Measurements from ENCODE around the gene POTEG. TPM values are rescaled to one million over a fixed set of nuclear protein-coding genes. Genes with fewer than 3 reads are reported as not detected.
"Not testable (repeated sequence)": the region's sequence is repeated elsewhere in the genome, so short reads cannot be mapped to it uniquely, and the experiment has no call there.

Gene POTEG
- total RNA-seq, 1 donor from 2014 or later, result not detected

DNA sequence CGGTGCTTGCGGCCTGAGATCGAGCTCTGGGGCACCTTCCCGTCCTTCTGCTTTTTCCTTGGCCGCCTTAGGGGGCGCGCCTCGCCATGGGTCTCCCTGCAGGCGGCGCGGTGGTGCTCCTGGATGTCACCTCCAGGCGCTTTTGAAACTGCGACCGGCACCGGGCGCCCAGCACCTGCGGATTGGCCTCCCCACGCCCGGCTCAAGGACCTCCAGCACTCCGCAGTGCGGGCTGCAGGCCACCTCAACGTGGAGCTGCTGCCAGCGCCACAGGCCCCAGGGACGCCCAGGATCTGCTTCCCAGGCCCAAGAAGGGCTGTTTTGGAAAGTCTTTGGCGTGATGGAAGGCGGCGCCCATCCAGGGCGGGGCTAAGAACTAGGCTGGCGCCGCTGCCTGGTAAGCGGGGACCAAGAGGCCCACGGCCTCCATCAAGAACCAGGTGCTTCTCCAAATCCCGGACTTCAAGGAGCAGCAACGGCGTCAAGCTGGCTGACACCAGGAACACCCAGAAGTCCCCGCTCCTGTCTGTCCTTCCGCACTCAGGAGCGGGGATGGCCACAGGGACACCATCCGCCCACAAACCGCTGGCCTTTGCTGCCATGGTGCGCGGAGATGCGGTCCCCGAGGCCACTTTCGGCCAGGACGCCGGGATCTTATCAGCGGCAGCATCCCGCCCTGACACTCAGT lies 61.2 kb downstream of the POTEG start:
- ATAC-seq, result not testable (repeated sequence)

DNA sequence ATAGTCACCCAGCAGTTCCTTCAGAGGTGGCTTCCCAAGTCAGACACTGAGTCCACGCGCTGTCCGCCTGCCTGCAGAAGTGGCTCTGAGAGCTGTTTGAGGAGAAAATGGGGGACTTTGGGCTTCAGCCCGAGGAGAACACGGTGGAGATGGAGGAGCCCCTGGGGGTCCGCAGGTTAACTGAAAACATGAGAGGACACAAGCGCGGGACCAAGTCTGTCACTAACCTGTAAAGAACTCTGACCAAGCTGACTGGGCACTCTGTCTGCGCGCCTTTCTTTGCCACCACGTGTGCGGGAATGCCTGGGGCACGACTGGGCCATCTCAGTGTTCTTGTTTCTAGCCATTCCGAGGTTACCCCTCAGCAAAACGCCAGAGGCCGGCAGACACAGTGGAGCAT lies 62.4 kb downstream of the POTEG start:
- not testable (repeated sequence) for ATAC-seq

DNA sequence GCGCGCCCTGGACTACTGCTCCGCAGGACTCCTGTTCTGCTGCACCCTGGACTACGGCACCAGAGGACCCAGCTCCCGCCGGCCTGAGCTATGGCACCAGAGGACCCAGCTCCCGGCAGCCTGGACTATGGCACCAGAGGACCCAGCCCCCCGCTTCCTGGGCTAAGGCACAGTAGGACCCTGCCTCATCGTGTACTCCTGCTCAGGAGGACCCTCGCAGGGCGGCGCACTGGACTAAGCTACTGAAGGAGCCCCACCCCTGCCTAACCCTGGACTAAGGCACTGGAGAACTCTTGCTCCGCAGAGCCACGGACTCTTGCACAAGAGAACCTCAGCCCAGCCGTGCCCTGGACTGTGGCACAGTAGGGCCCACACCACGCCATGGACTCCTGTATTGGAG lies 71.3 kb downstream of the POTEG start:
- not testable (repeated sequence) for ATAC-seq

DNA sequence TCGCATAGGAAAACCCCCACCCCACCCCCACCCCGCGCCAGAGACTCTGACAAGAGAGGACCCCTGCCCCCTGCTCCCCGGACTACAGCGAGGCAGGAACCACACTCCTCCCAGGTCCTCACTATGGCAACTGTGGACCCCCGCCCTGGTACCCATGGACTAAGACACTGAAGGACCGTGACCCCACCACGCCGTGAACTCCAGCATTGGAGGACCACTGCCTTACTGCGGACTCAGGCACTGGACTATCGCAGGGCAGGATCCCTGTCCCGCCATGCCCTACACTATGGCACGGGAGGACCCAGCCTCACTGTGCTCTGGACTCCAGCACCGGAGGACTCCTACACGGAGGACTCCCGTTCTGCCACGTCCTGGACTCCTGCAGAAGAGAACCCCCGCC lies 71.8 kb downstream of the POTEG start:
- not testable (repeated sequence) for ATAC-seq

DNA sequence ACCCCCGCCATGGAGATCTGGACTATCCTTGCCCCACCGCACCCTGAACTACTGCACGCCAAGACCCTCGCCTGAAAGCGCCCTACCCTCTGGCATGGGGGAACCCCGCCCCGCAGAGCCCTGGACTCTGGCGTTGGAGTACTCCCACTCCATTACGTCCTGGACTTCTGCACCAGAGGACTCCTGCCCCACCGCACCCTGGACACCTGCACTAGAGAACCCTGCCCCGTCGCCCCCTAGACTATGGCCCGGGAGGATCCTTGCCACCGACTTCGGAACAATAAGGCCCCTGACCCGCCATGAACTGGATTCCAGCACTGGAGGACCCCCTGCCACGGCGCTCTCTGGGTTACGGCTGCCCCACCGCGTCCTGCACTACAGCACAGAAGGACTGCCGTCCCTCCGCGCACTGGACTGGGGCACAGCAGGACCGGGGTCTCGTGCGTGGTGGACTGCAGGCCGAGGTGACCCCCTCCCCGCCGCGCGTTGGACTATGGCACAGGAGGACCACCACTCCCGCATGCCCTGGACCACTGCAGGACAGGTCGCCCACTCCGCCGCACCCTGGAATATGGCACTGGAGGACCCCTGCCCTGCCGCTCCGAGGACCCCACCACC lies 72.4 kb downstream of the POTEG start:
- ATAC-seq, result not testable (repeated sequence)

DNA sequence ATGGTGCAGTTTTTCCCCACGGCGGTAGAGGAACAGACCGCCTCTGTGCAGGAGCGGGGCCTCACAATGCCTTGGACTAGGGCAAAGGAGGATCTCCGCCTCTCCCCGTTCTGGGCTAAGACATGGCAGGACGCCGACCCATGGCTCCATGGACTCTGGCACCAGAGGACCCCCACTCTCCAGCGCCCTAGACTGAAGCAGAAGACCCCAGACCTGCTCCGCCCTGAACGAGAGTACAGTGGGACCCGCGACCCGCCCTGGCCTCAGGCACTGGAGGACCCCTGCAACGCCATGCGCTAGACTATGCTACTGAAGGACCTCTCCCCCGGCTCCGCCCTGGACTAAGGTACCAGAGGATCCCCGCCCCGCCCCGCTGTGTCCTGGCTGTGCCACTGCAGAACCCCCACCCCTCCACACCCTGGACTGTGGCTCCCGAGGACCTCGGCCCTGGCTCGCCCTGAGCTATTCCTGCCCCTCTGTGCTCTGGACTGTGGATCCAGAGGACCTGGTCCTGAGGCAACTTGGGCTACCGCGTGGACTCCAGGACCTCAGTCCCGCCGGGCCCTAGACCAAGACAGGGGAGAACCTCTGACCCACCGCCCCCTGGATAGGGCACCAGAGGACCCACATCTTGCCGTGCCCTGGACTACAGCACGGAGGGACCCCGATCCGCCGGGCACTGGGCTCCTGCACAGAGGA lies 73.1 kb downstream of the POTEG start:
- ATAC-seq, result not testable (repeated sequence)

Data from esophagus mucosa (tissue), 1 donor.